Upper lobe of right lung (tissue), 1 donor: ENCODE results near the gene RUNX1. TPM values are rescaled to one million over a fixed set of nuclear protein-coding genes. Genes with fewer than 3 reads are reported as not detected.

Experiments
- ATAC-seq: fragments of 200-7000 bp; cut with Tn5 transposase; one replicate; pipeline ENCODE4 v1.9.1; 2020; ENCODE audit warnings: mild to moderate bottlenecking, moderate library complexity
- DNase-seq: peaks from one replicate; pipeline ENCODE4 v3.0.0-alpha.2; 2020
- H3K27ac ChIP-seq: fragments of 200-600 bp; one replicate; pipeline ENCODE4 v1.8.0; 2022
- H3K27me3 ChIP-seq: fragments of 200-600 bp; one replicate; pipeline ENCODE4 v1.8.0; 2022; ENCODE audit warnings: mild to moderate bottlenecking
- H3K36me3 ChIP-seq: fragments of 200-600 bp; one replicate; pipeline ENCODE4 v1.8.0; 2022
- H3K4me1 ChIP-seq: fragments of 200-600 bp; one replicate; pipeline ENCODE4 v1.8.0; 2022
- H3K4me3 ChIP-seq: fragments of 200-600 bp; one replicate; pipeline ENCODE4 v1.8.0; 2022; ENCODE audit warnings: mild to moderate bottlenecking
- H3K9me3 ChIP-seq: fragments of 200-600 bp; one replicate; pipeline ENCODE4 v1.8.0; 2022
- CTCF ChIP-seq: fragments of 200-600 bp; IDR thresholded peaks from one replicate; pipeline ENCODE4 v1.8.0; 2022; ENCODE audit warnings: antibody characterized with exemption
- intact Hi-C: fragments of 100-400 bp; cut with DNase I; formaldehyde crosslinking; loops from one replicate; pipeline ENCODE4 v1.11.0; 2022
- total RNA-seq: library from RNA; stranded (reverse); fragmentation: NEBNext Ultra II Directional; extraction: Animal tissue kit (Norgen Biotek cat#: 25700); gene quantifications from one replicate; pipeline ENCODE4 v1.2.1, GENCODE V29; 2021
- donor health status: DM: no; HTN: yes; CAD: no; lungs with severe emphysema.

RUNX1 gene
- total RNA-seq, 1 donor from 2014 or later, result 86.9 TPM

- no peak for DNase-seq
- Histone ChIP-seq H3K4me3 (no peak overlapping the region), H3K36me3 (no peaks in the 10 kb centered on the region), H3K27me3 (no peaks in the 10 kb centered on the region), H3K9me3 (no peaks in the 10 kb centered on the region), H3K27ac (no peak overlapping the region), H3K4me1 (no peaks in the 10 kb centered on the region)
- peak; percentile 75 for ATAC-seq
- no peak for TF ChIP-seq CTCF
- intact Hi-C loops, result no loop called here
These were observed 29.5 kb downstream of the RUNX1 start for GRCh38 chr21:35019631-35020032.

DNA sequence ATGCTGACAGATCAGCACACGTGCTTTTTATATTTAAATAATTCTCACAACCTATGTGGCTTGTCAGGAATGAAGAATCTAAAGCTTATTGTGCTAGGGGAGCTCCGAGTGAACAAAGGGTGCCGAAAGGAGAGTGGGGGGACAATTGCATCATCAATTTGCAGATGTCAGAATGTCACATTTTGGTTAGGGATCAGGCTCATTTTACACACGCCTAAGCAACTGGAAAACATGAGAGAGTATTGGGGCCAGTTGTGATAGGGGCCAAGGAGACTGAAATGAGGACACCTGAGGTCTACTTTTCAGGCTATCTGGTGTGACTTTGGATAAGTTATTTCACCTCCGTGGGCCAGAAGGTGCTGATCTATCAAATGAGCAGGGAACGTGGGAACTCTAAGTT, 31.8 kb downstream of the RUNX1 start:
- Histone ChIP-seq H3K4me3 (no peak overlapping the region), H3K27ac (no peak overlapping the region), H3K27me3 (no peaks in the 10 kb centered on the region), H3K4me1 (no peaks in the 10 kb centered on the region), H3K9me3 (no peaks in the 10 kb centered on the region), H3K36me3 (no peaks in the 10 kb centered on the region)
- DNase-seq (no peak), ATAC-seq (no peak)
- intact Hi-C loops, result no loop called here
- TF ChIP-seq CTCF, result no peak

- intact Hi-C loops, result no loop called here
- no peaks in the 10 kb centered on the region for H3K9me3 ChIP-seq
- no peak overlapping the region for H3K27ac ChIP-seq
- no peaks in the 10 kb centered on the region for H3K4me1 ChIP-seq
- H3K36me3 ChIP-seq, result no peaks in the 10 kb centered on the region
- H3K27me3 ChIP-seq, result no peaks in the 10 kb centered on the region
- H3K4me3 ChIP-seq, result no peak overlapping the region
- DNase-seq, result no peak
- ATAC-seq, result no peak
- no peak for TF ChIP-seq CTCF
These were observed 32.4 kb downstream of the RUNX1 start for GRCh38 chr21:35016517-35017188.

GRCh38 chr21:35016071-35016470, 33.0 kb downstream of the RUNX1 start:
- no peak for ATAC-seq
- no peak overlapping the region for H3K4me3 ChIP-seq
- H3K27me3 ChIP-seq, result no peaks in the 10 kb centered on the region
- no peaks in the 10 kb centered on the region for H3K9me3 ChIP-seq
- intact Hi-C loops, result no loop called here
- H3K36me3 ChIP-seq, result no peaks in the 10 kb centered on the region
- H3K27ac ChIP-seq, result no peak overlapping the region
- H3K4me1 ChIP-seq, result no peaks in the 10 kb centered on the region
- TF ChIP-seq CTCF, result no peak
- no peak for DNase-seq

- intact Hi-C loops, result no loop called here
- Histone ChIP-seq H3K27ac (no peak overlapping the region), H3K27me3 (no peaks in the 10 kb centered on the region), H3K4me1 (no peaks in the 10 kb centered on the region), H3K4me3 (no peak overlapping the region), H3K36me3 (no peaks in the 10 kb centered on the region), H3K9me3 (no peaks in the 10 kb centered on the region)
- peak; percentile 48 for ATAC-seq
- DNase-seq, result no peak
- no peak for TF ChIP-seq CTCF
These were observed 33.6 kb downstream of the RUNX1 start for GRCh38 chr21:35015435-35016024.
